D341Med (cell line): ENCODE results near the gene ZC3H8.

Experiments
- DNase-seq: peaks from one replicate; pipeline ENCODE4 v3.0.0; 2012; ENCODE audit warnings: low spot score

ZC3H8 gene

DNA sequence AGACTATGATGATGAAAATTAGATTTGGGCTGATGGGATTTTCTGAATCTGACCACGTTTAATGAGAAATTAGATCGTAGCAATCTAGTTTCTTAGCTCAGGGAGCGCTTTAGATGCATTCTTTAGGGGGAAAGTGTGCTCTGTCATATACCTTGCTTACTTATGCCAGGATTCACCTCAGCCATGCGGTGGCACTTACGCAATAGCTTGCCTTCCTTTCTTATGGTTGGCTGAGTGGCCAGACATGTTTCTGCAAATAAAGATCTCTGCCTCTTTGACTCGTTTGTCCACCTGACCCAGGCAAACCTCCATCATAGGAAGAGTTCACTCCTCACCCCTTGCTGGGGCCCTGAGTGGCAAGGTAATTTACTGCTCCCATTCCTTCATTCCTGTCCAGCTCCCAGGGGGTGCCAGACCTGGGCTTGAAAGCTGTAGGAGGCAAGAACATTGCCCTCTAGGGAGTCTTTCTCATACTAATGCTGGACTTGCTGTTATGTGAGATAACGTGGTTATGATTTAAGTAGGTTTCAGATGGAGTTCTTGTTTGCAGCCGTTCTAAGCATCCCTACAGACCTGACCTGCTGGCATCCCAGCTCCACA is 59.6 kb downstream of the ZC3H8 start:
- no peak for DNase-seq

DNA sequence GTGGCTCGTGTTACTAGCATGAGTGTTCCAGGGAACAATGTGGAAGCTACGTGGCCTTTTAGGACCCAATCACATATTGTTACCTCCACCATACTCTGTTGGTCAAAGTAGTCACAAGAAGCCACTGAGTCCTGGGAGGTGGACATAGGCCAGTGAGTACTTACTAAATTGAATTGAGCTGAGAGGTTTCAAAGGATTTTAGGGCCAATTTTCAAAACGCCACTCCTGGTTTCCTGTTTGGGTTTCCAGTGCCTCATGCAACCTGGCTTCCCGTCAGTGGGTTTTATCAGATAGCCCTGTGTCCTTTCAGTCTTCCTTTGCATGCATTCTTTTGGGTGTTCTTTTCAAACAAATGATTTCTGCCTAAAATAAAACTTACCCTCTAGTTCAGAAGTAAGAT is 60.4 kb downstream of the ZC3H8 start:
- DNase-seq: no peak

- no peak for DNase-seq
Observed at GRCh38 chr2:112194028-112194427, 60.8 kb downstream of the ZC3H8 start.

- DNase-seq: no peak
Observed at GRCh38 chr2:112189001-112189556, 65.8 kb downstream of the ZC3H8 start.

DNA sequence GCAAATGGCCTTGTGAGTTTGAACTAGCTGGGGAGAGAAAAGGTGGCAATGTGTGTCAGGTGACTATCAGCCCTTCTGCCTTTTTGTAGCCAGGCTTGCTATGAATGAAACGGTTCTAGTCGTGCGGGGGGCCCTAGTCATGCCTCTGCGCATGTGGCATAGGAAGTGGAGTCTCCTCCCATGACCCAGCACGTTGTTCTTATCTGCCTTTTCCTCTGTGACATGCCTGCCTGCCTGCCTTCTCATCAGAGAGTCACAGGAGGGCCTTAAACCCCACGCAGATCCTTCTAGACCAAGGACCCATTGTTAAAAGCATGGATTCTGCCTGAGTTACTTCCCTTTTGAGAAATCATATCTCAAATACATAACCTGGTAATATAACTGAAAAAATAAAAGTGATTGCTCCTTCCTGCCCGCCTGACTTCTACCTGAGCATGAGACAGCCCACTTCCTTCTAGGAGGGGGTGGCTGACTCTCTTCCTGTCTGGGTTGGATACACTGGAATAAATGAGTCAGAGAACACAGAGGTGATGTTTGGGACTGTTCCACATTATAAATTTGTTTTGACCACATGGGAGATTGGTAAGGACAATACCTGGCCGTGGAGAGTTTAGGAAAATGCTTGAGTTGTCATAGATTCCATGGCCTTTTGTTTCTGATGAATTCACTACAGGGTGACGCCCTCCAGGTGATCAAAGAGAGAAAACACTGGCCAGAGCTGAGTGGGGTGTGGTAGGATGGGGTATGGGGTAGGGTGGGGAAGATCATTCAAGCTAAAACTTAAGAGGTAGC is 66.8 kb downstream of the ZC3H8 start:
- no peak for DNase-seq

GRCh38 chr2:112187046-112187715 is 67.7 kb downstream of the ZC3H8 start:
- no peak for DNase-seq

DNA sequence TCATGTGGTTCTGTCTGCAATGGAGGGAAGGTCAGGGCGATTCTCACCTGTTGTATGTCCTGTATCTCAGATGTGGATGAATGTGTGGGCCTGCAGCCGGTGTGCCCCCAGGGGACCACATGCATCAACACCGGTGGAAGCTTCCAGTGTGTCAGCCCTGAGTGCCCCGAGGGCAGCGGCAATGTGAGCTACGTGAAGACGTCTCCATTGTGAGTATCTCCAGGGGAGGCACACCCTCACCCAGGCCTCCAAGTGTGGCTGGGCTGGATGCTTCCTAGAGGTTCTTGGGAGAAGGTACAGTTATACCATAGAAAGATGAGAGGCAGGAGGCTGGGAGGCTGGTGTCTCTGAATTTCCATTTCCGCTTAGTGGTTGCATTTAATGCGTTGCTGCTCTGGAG is 69.7 kb downstream of the ZC3H8 start:
- DNase-seq: no peak

- DNase-seq: no peak
Observed at GRCh38 chr2:112184121-112184520, 70.7 kb downstream of the ZC3H8 start.

DNA sequence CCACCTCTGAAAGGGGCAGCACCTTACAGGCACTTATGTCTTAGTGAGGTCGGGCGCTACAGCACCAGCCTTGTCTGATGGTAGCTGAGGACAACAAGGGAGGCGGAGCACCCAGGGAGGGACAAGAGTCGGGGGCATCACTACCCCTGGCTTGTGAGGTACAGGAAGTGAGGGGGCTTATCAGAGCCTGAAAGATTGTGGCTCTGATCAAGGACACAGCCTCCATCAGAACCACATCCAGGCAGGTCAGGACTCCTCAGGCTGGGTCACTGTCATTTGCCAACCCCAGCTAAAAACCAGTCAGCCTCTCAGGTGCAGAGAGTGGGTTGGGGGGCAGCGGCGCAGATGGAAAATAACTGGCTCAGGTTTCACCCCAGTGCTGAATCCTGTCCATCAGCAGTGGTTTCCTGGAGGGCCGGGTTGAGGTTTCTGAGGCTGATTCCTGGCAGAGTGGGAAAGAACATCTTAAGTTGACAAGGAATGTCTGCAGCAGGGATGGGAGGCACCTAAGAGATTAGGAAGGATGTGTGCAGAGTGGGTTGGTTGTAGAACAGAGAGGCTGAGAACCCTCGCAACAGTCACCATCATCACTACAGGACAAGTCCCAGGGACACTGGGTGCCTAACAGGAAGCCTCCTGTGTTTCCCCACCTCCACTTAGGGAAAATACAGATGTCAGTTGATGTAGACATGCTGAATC is 71.4 kb downstream of the ZC3H8 start:
- DNase-seq: no peak

DNA sequence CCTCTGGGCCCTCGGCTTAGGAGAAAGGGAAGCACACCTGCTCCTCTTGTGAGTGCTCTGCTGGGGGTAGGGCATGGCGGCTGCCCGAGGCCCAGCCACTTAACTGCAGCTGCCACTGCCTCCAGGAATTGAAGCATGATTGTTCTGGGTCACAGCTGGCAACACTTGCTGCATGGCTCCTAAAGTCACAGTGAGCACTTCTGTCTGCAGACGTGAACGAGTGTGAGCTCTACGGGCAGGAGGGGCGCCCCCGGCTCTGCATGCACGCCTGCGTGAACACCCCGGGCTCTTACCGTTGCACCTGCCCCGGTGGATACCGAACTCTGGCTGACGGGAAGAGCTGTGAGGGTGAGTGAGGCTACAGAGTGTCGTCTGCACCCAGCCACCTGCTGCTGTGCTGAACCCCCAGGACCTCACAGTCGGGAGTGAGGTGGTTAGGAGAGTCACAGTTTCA is 72.2 kb downstream of the ZC3H8 start:
- no peak for DNase-seq

DNA sequence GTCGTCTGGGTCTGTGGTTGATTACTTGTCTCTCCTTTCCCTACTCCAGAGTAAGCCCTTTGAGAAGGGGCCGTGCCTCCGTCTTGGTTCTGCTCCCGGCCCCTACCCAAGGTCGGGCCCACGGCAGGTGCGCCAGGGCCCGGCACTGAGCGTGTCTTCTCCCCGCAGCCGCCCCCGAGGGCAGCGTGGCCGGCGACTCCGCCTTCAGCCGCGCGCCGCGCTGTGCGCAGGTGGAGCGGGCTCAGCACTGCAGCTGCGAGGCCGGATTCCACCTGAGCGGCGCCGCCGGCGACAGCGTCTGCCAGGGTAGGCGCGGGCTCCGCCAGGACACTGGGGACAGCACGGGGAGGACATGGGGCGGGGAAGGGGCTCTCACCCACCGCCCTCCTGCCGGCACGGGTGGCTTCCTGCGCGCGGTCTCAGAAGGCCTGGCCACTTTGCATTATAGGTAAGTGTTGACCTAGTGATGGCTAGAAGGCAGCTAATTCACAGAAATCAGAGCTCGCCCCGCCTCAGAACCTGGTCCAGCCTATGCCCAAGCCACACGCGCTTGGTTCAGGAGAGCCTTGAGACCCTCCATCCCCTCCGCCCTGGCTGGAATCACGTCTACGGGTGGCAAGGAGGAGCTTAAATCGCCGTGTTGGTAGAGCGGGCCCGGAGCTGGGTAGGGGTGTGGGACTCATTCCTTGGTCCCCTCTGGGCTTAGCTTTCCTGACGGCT is 73.1 kb downstream of the ZC3H8 start:
- no peak for DNase-seq

DNA sequence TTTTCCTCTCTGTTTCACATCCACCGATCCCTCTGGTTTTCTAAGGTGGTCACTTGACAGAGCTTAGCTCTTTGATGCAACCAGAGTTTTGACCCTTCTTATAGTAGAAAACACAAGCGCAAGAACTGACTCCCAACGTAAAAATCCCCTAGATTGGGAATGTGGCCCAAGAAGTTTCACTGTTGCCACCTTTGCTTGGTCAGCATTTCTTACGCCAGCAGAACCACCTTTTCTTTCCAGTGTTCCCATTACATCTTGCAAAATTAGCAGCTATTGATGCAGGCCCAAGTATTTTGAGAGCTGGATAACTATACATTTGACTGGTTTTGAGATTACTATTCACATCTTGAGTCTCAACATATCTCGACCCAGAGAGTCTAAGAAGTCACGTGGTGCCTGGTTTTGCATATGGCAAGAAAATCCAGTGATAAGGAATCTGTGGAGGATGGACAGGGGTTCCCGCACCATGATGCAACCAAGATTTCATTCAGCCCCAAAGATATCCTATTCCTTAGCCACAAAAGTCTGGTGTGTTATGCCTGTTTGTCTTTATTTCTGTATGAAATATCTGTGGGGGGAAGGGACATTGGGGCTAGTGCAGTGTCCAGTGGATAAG is 78.8 kb downstream of the ZC3H8 start:
- no peak for DNase-seq

DNA sequence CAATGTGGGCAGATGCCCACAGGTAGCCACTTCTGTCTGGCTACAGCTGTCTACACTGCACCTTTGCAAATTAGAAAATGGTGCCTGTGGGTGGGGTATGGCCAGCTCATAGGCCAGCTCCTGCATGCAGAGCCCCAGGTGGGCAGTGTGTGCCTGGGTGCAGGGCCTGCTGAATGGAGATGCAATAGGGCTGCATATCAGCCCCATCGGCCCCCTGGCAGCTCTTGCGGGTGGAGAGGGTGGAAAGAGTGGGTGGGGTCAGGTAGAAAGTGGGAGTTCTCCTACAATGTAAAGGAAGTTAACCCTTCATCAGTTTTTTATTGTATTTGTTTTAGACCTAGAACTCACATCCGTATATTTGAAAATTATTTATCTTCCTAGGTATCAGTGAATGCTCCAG is 79.5 kb downstream of the ZC3H8 start:
- DNase-seq: no peak

DNA sequence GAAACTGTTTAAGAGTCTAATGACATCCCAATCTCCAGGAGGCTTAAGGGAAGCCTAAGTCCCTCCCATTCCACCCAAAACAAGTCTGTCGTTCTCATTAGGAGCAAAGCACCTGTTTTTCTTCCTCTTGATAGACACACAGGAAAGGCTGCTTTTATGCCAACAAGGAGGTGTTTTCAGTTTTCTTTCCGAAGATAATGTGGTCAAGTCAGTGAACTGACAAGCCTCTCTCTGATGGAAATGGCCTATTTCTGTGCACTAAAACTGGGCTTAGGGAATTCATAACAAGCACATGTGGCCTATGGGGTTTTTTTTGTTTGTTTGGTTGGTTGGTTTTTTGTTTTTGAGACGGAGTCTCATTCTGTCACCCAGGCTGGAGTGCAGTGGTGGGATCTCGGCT is 80.5 kb downstream of the ZC3H8 start:
- DNase-seq: no peak

DNA sequence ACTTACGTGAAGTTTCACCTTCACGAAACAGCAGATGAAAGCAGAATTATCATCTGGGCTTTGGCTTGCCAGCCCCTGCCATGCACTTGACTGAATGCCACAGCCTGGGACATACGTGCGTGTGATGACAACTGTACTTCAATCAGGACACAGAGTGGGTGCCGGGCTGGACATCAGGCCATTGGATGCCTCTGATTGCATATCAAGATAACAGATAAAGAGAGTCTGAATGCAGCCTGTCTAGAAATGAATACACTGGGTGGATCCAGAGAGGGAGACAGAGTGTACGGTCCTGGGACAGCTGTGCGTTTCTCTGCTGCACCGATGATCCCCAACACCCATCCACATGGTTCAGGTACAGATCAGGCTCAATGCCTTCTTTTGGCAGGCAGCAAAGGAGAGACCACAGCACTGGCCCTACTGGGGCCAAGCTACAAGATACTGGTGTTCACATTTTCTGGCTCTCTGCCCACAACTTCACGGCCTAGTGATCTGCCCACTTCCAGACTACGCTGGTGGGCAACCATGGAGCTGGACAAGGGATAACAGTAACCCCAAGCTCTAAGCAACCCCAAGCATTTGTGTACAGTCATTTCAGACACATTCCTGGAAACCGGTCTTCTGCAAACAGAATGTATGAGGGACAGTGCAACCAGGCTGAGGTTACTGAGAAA is 81.1 kb downstream of the ZC3H8 start:
- DNase-seq: no peak

GRCh38 chr2:112170495-112170894 is 84.3 kb downstream of the ZC3H8 start:
- DNase-seq: no peak

- no peak for DNase-seq
Observed at GRCh38 chr2:112168422-112169124, 86.3 kb downstream of the ZC3H8 start.

DNA sequence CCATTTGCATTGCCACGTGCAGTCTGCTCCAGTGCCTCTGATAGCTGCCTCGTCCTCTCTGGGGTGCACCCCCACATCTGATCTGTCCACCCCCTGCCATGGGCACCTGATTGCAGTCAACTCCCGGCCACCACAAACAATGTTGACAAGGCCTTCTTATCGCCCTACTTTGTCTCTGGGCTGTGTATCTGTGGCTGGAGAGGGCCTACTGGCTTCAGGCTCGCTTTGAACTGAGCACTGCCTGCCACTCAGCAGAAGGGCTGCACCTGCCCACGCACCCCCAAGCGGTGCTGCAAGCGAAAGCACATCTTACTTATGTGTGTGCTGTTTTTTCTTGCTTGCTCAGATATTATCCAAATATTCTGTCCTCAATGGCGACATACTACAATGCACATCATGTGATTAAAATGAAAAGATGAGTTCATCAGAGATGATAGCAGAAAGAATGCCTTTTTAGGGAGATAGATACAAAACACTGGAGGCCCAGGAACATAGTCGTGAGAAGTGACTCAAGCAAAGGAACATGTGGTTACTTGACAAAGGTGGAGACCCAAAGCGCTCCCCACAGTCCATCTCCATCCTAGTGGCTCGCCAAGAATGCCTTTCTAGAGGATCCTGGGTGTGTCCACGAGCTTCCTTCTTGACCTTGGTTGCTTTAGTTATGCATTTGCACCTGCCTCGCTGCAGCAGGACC is 87.9 kb downstream of the ZC3H8 start:
- no peak for DNase-seq

- no peak for DNase-seq
Observed at GRCh38 chr2:112165296-112165695, 89.5 kb downstream of the ZC3H8 start.
